GM18909 (cell line): ENCODE results near the gene FAM50B.

Source experiments
- ATAC-seq: cut with Tn5 transposase; IDR thresholded peaks from one replicate; pipeline ENCODE4 v1.9.1; 2021; ENCODE audit warnings: mild to moderate bottlenecking; ENCODE audit not compliant: unreplicated experiment, poor library complexity

FAM50B gene

GRCh38 chr6:3848925-3849605 lies at the start of gene FAM50B:
Gene FAM50B (plus strand): TSS chr6:3849373. CDS start chr6:3849812, 439 bp downstream.
- ATAC-seq = peak; percentile 88

- no peak for ATAC-seq
Measured at GRCh38 chr6:3799719-3800118, 49.5 kb upstream of the FAM50B start.

- ATAC-seq = no peak
Measured at GRCh38 chr6:3800850-3801591, 48.2 kb upstream of the FAM50B start.

GRCh38 chr6:3801960-3802359 lies 47.2 kb upstream of the FAM50B start:
- ATAC-seq = peak; percentile 71

GRCh38 chr6:3803627-3804468 lies 45.3 kb upstream of the FAM50B start:
- no peak for ATAC-seq

- ATAC-seq = no peak
Measured at GRCh38 chr6:3804964-3805363, 44.2 kb upstream of the FAM50B start.

- ATAC-seq = no peak
Measured at GRCh38 chr6:3805448-3806123, 43.6 kb upstream of the FAM50B start.

- no peak for ATAC-seq
Measured at GRCh38 chr6:3806169-3806922, 42.8 kb upstream of the FAM50B start.

GRCh38 chr6:3808199-3808598 lies 41.0 kb upstream of the FAM50B start:
- ATAC-seq = no peak

- ATAC-seq = no peak
Measured at GRCh38 chr6:3808759-3809514, 40.2 kb upstream of the FAM50B start.

GRCh38 chr6:3809515-3809891 lies 39.7 kb upstream of the FAM50B start:
- no peak for ATAC-seq

- ATAC-seq = no peak
Measured at GRCh38 chr6:3809982-3810381, 39.2 kb upstream of the FAM50B start.

- ATAC-seq = no peak
Measured at GRCh38 chr6:3811191-3811590, 38.0 kb upstream of the FAM50B start.

GRCh38 chr6:3812596-3812995 lies 36.6 kb upstream of the FAM50B start:
- no peak for ATAC-seq

GRCh38 chr6:3813150-3813780 lies 35.9 kb upstream of the FAM50B start:
- no peak for ATAC-seq

GRCh38 chr6:3813918-3814317 lies 35.3 kb upstream of the FAM50B start:
- no peak for ATAC-seq

GRCh38 chr6:3814539-3814938 lies 34.6 kb upstream of the FAM50B start:
- ATAC-seq = no peak

- no peak for ATAC-seq
Measured at GRCh38 chr6:3816251-3816650, 32.9 kb upstream of the FAM50B start.
